HG02981 (cell line): ENCODE data around the gene CCDC194.

Experiments used
- ATAC-seq: cut with Tn5 transposase; IDR thresholded peaks from one replicate; pipeline ENCODE4 v1.9.1; 2021; ENCODE audit warnings: mild to moderate bottlenecking, moderate library complexity; ENCODE audit not compliant: unreplicated experiment

Gene CCDC194

GRCh38 chr19:17406046-17406886 lies 12.3 kb upstream of the CCDC194 start:
- ATAC-seq = no peak

DNA sequence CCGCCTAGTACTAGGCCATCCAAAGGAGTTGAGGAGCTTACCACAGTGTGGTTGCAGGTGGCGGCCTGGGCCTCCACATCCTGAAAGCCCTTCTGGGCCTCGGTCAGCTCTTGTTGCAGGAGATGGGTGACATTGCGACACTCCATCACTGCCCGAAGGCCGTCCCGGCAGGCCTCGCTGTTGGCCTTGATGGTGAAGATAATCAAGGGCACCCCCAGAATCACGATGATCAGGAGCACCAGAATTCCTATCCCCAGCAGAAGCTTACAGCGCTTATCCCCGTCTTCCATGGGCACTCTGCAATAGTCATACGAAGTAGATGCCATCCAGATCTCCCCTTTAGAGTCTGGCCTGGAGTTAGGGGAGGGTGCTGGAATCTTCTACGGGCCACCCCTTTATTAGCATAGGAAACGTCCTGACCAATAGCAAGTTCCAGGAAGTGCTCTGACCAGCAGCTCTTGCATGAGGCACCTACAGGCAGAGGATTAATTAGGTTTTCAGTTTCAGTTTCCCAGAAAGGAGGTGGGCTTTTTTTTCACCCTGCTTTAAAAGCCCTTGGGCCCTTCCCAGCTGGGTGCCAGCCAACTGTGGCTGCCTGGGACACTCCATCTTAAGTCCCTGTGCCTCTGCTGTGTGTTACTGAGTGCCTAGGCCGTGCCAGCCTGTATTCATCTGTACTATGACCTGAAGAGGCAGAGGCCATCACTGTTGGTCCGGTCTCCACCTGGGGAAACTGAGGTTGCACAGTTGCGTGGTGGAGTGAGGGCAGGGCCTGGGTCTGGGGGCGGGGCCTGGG lies 11.5 kb upstream of the CCDC194 start, which contains the start of gene BST2:
Gene BST2 (minus strand): TSS at position 381 of the 796 bp plus-strand sequence. CDS start 55 bp downstream, at position 326.
- peak; percentile 81 for ATAC-seq

- peak; percentile 11 for ATAC-seq
These were observed 10.7 kb upstream of the CCDC194 start for GRCh38 chr19:17404621-17405249.

DNA sequence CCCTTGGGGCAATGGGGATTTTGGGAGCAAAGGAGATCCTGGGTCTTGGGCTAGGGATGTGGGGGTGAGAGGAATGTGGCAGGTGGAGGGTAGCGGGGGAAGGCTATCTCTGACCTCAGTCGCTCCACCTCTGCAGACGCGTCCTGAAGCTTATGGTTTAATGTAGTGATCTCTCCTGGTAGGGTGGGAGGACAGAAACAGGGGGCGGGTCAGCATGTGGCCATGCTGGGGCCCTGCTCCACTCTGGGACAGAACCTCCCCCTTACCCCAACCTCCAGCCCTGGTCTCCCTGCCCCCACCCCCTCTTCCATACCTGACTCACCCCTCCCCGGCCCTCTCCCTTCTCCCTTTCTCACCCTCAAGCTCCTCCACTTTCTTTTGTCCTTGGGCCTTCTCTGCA lies 10.0 kb upstream of the CCDC194 start:
- ATAC-seq = no peak

- no peak for ATAC-seq
These were observed 9.2 kb upstream of the CCDC194 start for GRCh38 chr19:17402982-17403855.

GRCh38 chr19:17401628-17402027 lies 7.6 kb upstream of the CCDC194 start:
- no peak for ATAC-seq

DNA sequence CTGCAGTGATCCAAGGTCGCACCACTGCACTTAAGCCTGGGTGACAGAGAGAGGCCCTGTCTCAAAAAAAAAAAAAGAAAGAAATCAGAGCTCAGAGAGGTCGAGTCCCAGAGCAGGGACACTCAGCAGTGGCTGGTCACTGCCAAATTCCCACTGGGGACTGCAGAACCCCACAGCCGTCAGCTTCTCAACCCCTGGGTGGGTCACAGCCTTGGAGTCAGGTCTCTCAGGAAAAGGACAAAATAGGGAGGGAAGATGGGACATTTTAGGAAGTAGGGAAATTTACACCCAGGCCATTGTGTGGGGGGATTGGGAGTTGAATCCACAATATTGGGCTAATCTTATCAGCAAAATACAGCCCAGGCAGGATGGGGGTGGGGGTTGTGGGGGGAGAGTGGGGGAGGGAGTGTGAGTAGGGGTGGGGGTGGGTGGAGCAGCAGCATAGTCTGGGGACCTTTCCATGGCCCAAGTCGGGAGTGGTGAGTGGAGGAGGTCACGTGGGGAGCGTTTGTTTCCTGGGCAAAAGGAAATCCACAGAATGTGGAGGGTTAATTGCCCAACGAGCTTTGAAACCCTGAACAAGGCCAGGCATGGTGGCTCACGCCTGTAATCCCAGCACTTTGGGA lies 5.0 kb upstream of the CCDC194 start:
- ATAC-seq = no peak

DNA sequence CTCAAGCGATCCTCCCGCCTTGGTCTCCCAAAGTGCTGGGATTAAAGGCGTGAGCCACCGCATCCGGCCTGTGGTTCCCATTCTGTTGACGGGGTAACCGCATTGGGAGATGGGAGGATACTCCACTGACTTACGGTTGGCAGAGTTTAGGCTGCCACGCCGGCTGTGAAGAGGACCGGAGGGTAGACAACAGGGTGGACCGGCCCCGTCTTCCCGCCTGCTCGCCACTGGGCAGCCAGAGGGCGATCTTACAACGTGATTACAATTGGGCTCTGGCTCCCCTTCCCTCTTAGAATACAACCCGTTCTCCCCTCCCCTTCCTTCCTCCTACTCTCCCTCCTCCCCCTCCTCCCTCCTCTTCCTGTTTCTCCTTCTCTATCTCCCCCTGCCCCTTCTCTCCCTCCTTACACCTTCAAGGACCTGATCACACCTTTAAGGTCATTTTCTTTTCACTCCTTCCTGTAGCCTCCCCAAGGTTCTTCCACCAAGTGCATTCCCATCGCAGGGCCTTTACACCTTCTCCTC lies 957 bp upstream of the CCDC194 start:
- ATAC-seq = no peak

DNA sequence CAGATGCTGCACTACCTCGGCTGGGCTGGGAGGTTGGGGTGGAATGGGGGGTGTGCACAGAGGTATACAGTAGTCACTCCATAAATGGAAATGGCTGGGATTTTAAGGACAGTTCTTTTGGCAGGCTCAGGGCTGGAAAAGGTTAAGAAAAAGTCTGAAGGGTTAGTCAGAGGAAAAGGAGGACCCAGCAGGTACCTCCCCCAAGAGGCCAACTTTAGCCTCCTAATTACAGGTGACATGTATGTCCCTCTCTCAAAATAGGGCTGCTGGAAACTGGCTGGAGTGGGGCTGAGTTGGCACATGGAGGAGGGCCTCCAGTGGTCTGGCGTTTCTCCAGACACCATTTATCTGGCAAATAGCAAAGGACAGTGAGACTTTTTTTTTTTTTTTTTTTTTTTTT lies 994 bp downstream of the CCDC194 start:
- no peak for ATAC-seq

DNA sequence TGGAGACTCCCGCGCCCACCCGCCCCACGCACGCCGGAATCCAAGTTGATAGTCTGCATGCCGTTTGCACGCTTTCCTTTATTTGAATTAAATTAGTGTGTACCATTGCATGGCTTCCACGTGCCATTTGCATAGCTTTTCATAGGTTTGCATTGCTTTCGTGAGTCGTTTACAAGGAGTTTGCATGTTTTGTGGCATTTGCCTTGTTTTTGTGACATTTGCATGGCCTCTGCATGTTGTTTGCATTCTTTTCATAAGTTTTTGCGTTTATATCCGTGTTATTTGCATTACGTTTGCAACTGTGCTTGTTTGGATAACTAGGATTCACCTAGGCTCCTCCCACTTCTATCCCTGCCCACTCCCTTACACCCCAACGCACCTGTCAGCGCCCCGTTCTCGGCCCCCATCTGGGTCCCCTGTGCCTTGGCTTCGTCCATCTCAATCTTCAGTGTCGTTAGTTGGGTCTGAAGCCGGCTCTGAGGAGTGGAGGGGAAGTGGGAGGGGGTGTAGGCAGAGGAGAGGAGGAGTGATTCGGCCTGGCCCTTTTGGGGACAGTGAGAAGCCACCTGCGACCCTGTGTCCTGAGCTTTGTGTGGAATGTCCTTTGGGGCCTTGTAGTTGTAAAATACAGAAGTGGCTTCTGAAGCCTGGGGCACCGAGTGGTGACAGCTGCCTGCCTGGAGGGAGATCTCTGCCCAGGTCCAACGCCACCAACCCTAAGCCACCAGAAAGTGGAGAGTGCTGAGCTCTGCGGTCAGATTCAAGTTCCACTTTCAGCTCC lies 2.4 kb downstream of the CCDC194 start:
- no peak for ATAC-seq

- peak; percentile 83 for ATAC-seq
These were observed 3.2 kb downstream of the CCDC194 start for GRCh38 chr19:17390665-17391370.

GRCh38 chr19:17389957-17390664 lies 3.9 kb downstream of the CCDC194 start:
- ATAC-seq = no peak

DNA sequence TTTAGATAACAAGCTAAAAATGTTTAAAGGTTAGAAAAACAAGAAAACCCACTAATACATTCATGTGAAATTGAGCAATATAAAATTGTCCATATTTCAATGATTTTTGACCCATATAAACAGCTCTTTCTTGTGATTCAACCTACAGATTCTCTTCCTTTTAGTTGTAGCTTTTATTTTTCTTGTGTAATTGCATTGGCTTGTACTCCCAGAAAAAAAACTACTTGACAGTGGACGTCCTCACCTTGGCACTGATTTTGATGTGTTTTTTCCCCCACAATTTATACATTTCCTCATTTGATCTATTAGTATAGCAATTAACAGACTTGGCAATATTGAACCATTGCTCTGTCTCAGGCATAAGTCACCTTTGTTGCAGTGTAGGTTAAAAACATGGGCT lies 4.7 kb downstream of the CCDC194 start:
- ATAC-seq = no peak

DNA sequence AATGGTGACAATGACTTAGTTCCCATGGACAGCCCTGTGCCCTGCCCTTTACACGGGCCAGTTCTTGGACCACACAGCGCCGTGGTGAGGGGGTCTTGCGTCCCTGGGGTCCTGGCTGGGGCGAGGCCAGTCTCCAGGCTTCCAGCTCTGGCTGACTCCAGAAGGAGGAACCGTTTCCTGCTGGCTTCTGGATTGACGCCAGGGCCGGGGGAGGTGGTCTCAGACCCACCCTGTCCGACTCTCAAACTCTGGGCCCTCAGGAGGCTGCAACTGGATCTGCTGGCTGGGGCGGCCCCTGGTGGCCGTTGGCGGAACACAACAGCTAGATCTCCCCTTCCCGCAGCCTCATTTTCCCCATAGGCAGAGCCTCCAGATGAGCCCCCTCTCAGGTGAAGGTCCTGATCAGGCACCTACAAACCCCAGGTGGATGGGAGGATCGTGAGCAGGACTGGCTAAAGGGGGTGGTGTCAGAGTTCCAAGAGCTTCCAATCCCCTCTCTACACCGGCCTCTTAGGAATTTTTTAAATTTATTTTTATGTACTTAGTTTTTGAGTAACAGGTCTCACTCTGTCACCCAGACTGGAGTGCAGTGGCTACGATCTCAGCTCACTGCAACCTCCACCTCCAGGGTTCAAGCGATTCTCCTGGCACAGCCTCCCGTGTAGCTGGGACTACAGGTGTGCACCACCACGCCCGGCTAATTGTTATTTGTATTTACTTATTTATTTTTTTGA lies 8.0 kb downstream of the CCDC194 start:
- no peak for ATAC-seq

DNA sequence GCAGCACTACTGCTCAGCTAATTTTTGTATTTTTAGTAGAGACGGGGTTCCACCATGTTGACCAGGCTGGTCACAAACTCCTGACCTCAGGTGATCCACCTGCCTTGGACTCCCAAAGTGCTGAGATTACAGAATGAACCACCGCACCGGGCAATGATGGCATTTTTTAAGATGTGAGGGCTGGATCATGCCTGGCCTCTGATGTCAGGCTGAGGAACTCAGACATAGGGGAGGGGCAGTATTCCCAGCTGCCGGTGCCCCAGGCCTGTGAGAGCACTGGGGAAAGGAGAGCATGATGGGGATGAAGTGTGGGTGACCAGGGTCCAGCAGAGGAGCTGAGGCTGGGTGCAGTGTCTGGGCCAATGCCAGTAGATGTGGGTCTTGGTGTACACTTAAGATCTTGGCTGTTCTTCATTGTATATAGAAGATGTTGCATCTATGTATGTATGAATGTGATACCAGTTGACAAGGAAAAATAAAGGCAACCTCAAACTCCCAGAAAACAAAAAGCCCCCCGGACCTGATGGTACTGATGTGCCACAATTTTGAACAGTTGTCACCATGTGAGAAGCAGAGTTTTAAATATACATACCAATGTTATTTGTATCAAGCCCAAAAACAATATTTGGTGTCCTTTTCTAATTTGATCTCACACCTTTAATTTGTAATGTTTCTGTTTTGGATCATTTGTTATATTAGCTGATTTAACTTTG lies 13.4 kb downstream of the CCDC194 start:
- ATAC-seq = no peak

DNA sequence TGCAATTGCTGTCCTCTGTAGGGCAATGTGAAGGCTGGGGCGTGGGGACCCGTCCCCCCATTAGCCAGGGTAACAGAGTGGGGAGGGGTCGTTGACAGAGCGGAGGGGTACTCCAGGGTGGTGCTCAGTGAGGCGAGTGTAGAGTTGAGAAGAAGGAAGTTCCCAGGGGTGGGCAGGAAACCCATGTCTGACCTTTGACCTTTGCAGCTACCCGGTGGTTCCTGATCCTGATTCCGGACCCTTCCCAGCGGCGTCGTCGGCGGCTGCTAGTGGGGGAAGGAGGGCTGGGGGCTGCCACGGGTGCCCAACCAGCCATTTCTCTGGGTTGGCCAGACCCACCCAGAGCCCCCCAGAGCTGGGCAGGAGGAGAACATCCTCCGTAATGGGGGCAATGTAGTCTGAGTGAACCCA lies 14.8 kb downstream of the CCDC194 start:
- ATAC-seq = no peak

- ATAC-seq = no peak
These were observed 15.7 kb downstream of the CCDC194 start for GRCh38 chr19:17378271-17378670.
